ENCODE measurements around the gene XAB2. TPM values are rescaled to one million over a fixed set of nuclear protein-coding genes. Genes with fewer than 3 reads are reported as not detected.
"Not testable (repeated sequence)": the region's sequence is repeated elsewhere in the genome, so short reads cannot be mapped to it uniquely, and the experiment has no call there.

XAB2 gene
- total and polyA plus RNA-seq, 2 donors (not counting 3 experiments of a cell fraction or from before 2014, with no cell fraction given), result 37.3 to 47.6 TPM

DNA sequence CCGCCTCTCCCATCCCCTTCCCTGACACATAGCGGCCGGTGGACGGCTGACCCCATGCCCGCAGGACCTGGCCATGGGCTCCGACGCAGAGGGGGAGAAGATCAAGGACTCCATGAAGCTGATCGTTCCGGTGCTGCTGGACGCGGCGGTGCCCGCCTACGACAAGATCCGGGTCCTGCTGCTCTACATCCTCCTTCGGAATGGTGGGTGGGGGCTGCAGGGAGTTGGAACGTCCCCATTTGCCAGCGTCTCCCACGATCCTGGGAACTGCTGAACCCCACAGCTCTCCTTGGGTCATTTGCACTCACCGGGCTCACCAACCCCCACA, 15.2 kb upstream of the XAB2 start:
- H3K9ac ChIP-seq (replicated peaks; ENCODE audit: extremely low read depth, insufficient read depth, low read length), result no peak overlapping the region
- no peak overlapping the region for H2AFZ ChIP-seq (ENCODE audit: low read depth, low read length)
- CTCF ChIA-PET, result interaction anchor here (1.2 kb wide), 1 partner anchor 36 kb away, joined by 4 read pairs; the partner anchor contains the start of gene TRAPPC5
- H3K36me3 ChIP-seq (ENCODE audit: control insufficient read depth in 2 of 2, extremely low read depth in 1 of 2, insufficient read depth in 2 of 2, low read length in 2 of 2), result no peaks in the 10 kb centered on the region
- POLR2A ChIA-PET, result no interaction called here
- dilution Hi-C loops (cut with MboI; ENCODE audit: extremely low pct_ligation_motif_present, low sequenced_read_pairs), result no loop called here
- no peak overlapping the region for H3K27ac ChIP-seq (ENCODE audit: insufficient read depth, low read depth, low read length)
- H3K4me2 ChIP-seq (ENCODE audit: insufficient read depth, low read length), result no peak overlapping the region
- H3K9me1 ChIP-seq (replicated peaks; ENCODE audit: control insufficient read depth, extremely low read depth, insufficient read depth, low read length), result no peaks in the 10 kb centered on the region
- FAIRE-seq (no peak), DNase-seq (ENCODE audit: low read depth, low spot score) (no peak)
- H3K79me2 ChIP-seq (ENCODE audit: control insufficient read depth, insufficient read depth, low read length), result no peaks in the 10 kb centered on the region
- no peaks in the 10 kb centered on the region for H3K27me3 ChIP-seq (ENCODE audit: control insufficient read depth in 2 of 2, insufficient read depth in 2 of 2, low read length in 2 of 2)
- intact Hi-C loops (cut with micrococcal nuclease), result no loop called here
- H3K4me1 ChIP-seq (ENCODE audit: control insufficient read depth, extremely low read depth, insufficient read depth, low read length), result no peaks in the 10 kb centered on the region
- BruUV-seq (replicated peaks), result no TSS peak
- H3K9me3 ChIP-seq (replicated peaks; ENCODE audit: control insufficient read depth, insufficient read depth, low read length), result no peaks in the 10 kb centered on the region
- H4K20me1 ChIP-seq (replicated peaks; ENCODE audit: control insufficient read depth, extremely low read depth, insufficient read depth, low read length), result no peaks in the 10 kb centered on the region
- H3K4me3 ChIP-seq (replicated peaks in 1 of 3; ENCODE audit: insufficient read depth in 1 of 3, low read depth in 1 of 3, low read length in 3 of 3), result no peak overlapping the region
- TF ChIP-seq POLR2AphosphoS5 (IDR thresholded peaks at IDR 0.05; ENCODE audit: insufficient read depth, low read depth, low read length) (no peak), POLR2A (IDR thresholded peaks at IDR 0.05; ENCODE audit: low read depth, low read length) (no peak)
- TF ChIP-seq, protein P1, sequence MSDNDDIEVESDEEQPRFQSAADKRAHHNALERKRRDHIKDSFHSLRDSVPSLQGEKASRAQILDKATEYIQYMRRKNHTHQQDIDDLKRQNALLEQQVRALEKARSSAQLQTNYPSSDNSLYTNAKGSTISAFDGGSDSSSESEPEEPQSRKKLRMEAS (IDR thresholded peaks at IDR 0.05; ENCODE audit: insufficient read depth, insufficient read length), result no peak

DNA sequence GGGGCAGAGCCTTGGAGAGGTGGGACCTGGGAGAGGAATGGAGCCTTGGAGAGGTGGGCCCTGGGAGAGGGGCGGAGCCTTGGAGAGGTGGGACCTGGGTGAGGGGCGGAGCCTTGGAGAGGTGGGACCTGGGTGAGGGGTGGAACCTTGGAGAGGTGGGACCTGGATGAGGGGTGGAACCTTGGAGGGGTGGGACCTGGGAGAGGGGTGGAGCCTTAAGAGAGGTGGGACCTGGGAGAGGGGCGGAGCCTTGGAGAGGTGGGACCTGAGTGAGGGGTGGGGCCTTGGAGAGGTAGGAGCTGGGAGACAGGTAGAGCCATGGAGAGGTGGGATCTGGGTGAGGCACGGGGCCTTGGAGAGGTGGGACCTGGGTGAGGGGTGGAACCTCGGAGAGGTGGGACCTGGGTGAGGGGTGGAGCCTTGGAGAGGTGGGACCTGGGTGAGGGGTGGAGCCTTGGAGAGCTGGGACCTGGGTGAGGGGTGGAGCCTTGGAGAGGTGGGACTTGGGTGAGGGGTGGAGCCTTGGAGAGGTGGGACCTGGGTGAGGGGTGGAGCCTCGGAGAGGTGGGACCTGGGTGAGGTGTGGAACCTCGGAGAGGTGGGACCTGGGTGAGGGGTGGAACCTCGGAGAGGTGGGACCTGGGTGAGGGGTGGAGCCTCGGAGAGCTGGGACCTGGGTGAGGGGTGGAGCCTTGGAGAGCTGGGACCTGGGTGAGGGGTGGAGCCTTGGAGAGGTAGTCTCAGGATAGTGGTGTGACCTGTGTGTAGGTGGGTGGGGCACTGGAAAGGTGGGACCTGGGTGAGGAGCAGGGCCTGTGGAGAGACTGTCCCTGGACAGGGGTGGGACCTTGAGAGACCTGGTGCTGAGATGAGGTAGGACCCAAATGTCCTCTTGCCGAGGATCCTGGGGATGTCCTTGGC, 14.5 kb upstream of the XAB2 start:
- H3K9ac ChIP-seq (replicated peaks; ENCODE audit: extremely low read depth, insufficient read depth, low read length); H2AFZ ChIP-seq (ENCODE audit: low read depth, low read length); H3K4me1 ChIP-seq (ENCODE audit: control insufficient read depth, extremely low read depth, insufficient read depth, low read length); H3K27ac ChIP-seq (ENCODE audit: insufficient read depth, low read depth, low read length); H3K9me3 ChIP-seq (replicated peaks; ENCODE audit: control insufficient read depth, insufficient read depth, low read length); BruUV-seq (replicated peaks); H3K79me2 ChIP-seq (ENCODE audit: control insufficient read depth, insufficient read depth, low read length); dilution Hi-C loops (cut with MboI; ENCODE audit: extremely low pct_ligation_motif_present, low sequenced_read_pairs); H3K4me2 ChIP-seq (ENCODE audit: insufficient read depth, low read length); FAIRE-seq; H3K9me1 ChIP-seq (replicated peaks; ENCODE audit: control insufficient read depth, extremely low read depth, insufficient read depth, low read length); H3K4me3 ChIP-seq (replicated peaks in 1 of 3; ENCODE audit: insufficient read depth in 1 of 3, low read depth in 1 of 3, low read length in 3 of 3); DNase-seq (ENCODE audit: low read depth, low spot score); H3K36me3 ChIP-seq (ENCODE audit: control insufficient read depth in 2 of 2, extremely low read depth in 1 of 2, insufficient read depth in 2 of 2, low read length in 2 of 2); H3K27me3 ChIP-seq (ENCODE audit: control insufficient read depth in 2 of 2, insufficient read depth in 2 of 2, low read length in 2 of 2); intact Hi-C loops (cut with micrococcal nuclease); H4K20me1 ChIP-seq (replicated peaks; ENCODE audit: control insufficient read depth, extremely low read depth, insufficient read depth, low read length): not testable (repeated sequence)
- POLR2A ChIA-PET, result interaction anchor here (0.7 kb wide), 1 partner anchor 14 kb away, joined by 7 read pairs; no protein-coding TSS in a partner anchor
- CTCF ChIA-PET, result interaction anchor here (1.2 kb wide), 1 partner anchor 37 kb away, joined by 4 read pairs; the partner anchor contains the start of gene TRAPPC5

Measured in endothelial cell of umbilical vein (primary cell).